A673 (cell line): ENCODE measurements around the gene PHF20. TPM values are rescaled to one million over a fixed set of nuclear protein-coding genes. Genes with fewer than 3 reads are reported as not detected.

Source experiments
- BruUV-seq: library from RNA; stranded (reverse); fragments of 400-500 nt; replicated peaks from 2 replicates; lab custom pipeline; 2021; lab: Mats Ljungman, UMichigan
- CTCF ChIA-PET: fragments of 300-600 bp; sonication (Branson Sonifier 250); formaldehyde crosslinking; loops from one replicate; lab custom pipeline; 2022; ENCODE audit warnings: antibody characterized with exemption; lab: Charles Lee
- POLR2A ChIA-PET: fragments of 300-600 bp; sonication (Branson Sonifier 250); formaldehyde crosslinking; loops from one replicate; lab custom pipeline; 2022; ENCODE audit warnings: antibody characterized with exemption; ENCODE audit not compliant: low non-redundant PET; lab: Charles Lee
- DNase-seq: peaks from one replicate; pipeline ENCODE4 v3.0.0-alpha.2; 2015; ENCODE audit warnings: low spot score
- H3K27ac ChIP-seq: fragments of 200-600 bp; sonication (generic); 2 replicates; pipeline ENCODE4 v1.5.1; 2016; ENCODE audit warnings: mixed run types, low read depth, mild to moderate bottlenecking, mixed read lengths, antibody characterized with exemption, low read length; ENCODE audit not compliant: poor library complexity, severe bottlenecking
- H3K27me3 ChIP-seq: fragments of 200-600 bp; sonication (generic); replicated peaks from 2 replicates; pipeline ENCODE4 v1.6.1; 2017; ENCODE audit warnings: mixed run types, low read depth, mild to moderate bottlenecking, mixed read lengths, antibody characterized with exemption, low read length; ENCODE audit not compliant: insufficient read depth, poor library complexity
- H3K36me3 ChIP-seq: fragments of 200-600 bp; sonication (generic); 2 replicates; pipeline ENCODE4 v1.6.1; 2016; ENCODE audit warnings: mixed run types, mild to moderate bottlenecking, mixed read lengths, antibody characterized with exemption, low read length; ENCODE audit not compliant: insufficient read depth, poor library complexity, severe bottlenecking
- H3K4me1 ChIP-seq: fragments of 200-600 bp; sonication (generic); 2 replicates; pipeline ENCODE4 v1.6.1; 2017; ENCODE audit warnings: mixed run types, mild to moderate bottlenecking, mixed read lengths, antibody characterized with exemption, low read length; ENCODE audit not compliant: insufficient read depth, poor library complexity, severe bottlenecking
- H3K4me3 ChIP-seq: fragments of 200-600 bp; sonication (generic); 2 replicates; pipeline ENCODE4 v1.5.1; 2016; ENCODE audit warnings: low read depth, mixed run types, mild to moderate bottlenecking, mixed read lengths, low read length; ENCODE audit not compliant: poor library complexity, severe bottlenecking
- H3K9me3 ChIP-seq: fragments of 200-600 bp; sonication (generic); 2 replicates; pipeline ENCODE4 v1.6.1; 2016; ENCODE audit warnings: mixed run types, low read depth, mild to moderate bottlenecking, mixed read lengths, antibody characterized with exemption, low read length; ENCODE audit not compliant: poor library complexity, severe bottlenecking
- EZH2 ChIP-seq: fragments of 200-600 bp; sonication (generic); IDR thresholded peaks from 2 replicates; pipeline ENCODE4 v1.6.1; 2017; ENCODE audit warnings: borderline replicate concordance, low read depth, mild to moderate bottlenecking, mixed read lengths, antibody characterized with exemption, low read length; ENCODE audit not compliant: poor library complexity, severe bottlenecking
- intact Hi-C: fragments of 100-400 bp; cut with micrococcal nuclease; formaldehyde crosslinking; loops from one replicate; pipeline ENCODE4 v1.10.0; 2022; ENCODE audit not compliant: unreplicated experiment
- total RNA-seq: library from RNA; stranded (reverse); gene quantifications from 2 replicates; pipeline ENCODE4 v1.2.3, GENCODE V29; 2021
- TF ChIP-seq, protein P1 (sequence below): fragments of 300-800, 200-600 bp; sonication (generic); conservative IDR thresholded peaks from 2 replicates; pipeline ENCODE4 v1.5.1; 2017; ENCODE audit warnings: low read depth, mild to moderate bottlenecking, antibody characterized with exemption, low read length, moderate library complexity, mixed read lengths

The PHF20 gene
- total RNA-seq, 1 experiment from 2014 or later = 43.0 TPM

DNA sequence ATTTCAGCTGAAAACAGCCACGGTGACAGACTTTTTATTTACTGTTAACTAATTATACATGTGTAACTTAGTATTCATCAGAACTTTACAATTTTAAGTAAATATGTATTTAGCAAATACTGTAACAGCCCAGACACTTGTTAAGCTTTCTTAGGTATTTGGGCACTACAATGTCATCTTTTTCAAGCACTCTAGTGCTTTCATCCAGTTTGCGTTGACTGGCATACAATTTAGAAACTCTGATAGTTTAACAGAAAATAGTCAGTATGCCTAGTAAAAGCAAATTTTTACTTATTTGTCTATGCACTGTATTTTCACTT is 40.4 kb upstream of the PHF20 start:
- Histone ChIP-seq H3K27me3 (no peaks in the 10 kb centered on the region), H3K4me1 (peaks cover 19% of the 10 kb centered on the region), H3K27ac (no peak overlapping the region), H3K9me3 (no peaks in the 10 kb centered on the region), H3K36me3 (peaks cover 100% of the 10 kb centered on the region), H3K4me3 (no peak overlapping the region)
- DNase-seq = no peak
- ChIA-PET POLR2A (interaction anchor here (1.5 kb wide), 1 partner anchor 11 kb away, joined by 6 read pairs; no protein-coding TSS in a partner anchor), CTCF (no interaction called here)
- TF ChIP-seq, protein P1, sequence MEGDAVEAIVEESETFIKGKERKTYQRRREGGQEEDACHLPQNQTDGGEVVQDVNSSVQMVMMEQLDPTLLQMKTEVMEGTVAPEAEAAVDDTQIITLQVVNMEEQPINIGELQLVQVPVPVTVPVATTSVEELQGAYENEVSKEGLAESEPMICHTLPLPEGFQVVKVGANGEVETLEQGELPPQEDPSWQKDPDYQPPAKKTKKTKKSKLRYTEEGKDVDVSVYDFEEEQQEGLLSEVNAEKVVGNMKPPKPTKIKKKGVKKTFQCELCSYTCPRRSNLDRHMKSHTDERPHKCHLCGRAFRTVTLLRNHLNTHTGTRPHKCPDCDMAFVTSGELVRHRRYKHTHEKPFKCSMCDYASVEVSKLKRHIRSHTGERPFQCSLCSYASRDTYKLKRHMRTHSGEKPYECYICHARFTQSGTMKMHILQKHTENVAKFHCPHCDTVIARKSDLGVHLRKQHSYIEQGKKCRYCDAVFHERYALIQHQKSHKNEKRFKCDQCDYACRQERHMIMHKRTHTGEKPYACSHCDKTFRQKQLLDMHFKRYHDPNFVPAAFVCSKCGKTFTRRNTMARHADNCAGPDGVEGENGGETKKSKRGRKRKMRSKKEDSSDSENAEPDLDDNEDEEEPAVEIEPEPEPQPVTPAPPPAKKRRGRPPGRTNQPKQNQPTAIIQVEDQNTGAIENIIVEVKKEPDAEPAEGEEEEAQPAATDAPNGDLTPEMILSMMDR = no peak
- TF ChIP-seq EZH2 = no peak
- BruUV-seq = no TSS peak
- intact Hi-C loops = loop anchor here (1.0 kb wide), 1 partner anchor 8 kb away; no protein-coding TSS in a partner anchor

DNA sequence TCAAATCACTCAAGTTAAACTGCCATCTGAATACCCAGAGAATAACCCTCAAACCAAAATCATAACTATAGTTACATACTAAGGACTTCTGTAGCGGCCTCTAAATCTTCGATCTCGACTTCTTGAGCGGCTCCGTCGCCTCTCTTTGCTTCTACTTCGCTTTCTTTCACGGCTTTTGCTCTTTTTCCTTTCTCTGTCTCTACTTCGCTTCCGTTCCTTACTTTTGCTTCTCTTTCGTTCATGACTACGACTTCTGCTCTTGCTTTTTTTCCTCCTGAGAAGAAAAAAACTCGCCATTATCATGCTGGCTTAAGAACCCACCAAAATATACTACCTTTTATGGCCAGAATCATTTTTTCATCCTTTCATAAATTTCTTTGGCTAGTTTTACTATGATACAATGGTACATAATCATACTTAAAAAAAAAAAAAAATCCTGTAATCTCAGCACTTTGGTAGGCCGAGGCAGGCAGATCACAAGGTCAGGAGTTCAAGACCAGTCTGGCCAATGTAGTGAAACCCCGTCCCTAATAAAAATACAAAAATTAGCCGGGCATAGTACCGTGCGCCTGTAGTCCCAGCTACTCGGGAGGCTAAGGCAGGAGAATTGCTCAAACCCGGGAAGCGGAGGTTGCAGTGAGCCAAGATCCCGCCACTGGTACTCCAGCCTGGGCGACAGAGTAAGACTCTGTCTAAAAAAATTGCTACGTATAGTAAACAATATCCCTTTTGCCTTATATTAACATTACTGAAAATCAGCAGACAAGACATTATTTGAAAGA is 39.8 kb upstream of the PHF20 start:
- no TSS peak for BruUV-seq

DNA sequence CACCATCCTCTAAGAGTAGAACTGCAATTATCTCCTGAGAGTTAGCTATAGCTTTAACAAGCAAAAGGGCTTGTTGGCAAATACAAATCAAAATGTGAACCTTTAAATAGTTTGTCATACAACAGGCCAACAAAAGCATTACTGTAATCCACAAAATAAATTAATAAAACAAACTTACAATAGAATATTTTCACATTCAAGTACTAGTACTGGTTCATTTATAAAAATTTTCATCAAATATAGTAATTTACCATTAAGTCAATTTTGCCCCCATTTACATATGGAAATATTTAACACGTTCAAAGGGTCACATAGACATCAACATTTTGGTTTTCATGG is 39.2 kb upstream of the PHF20 start:
- no peak for DNase-seq
- H3K4me1 ChIP-seq = peaks cover 19% of the 10 kb centered on the region
- TF ChIP-seq, protein P1 = no peak
- no peak for TF ChIP-seq EZH2
- CTCF ChIA-PET = no interaction called here
- peaks cover 100% of the 10 kb centered on the region for H3K36me3 ChIP-seq
- POLR2A ChIA-PET = interaction anchor here (0.6 to 0.7 kb wide), 2 partner anchors 10 to 22 kb away, joined by 4 to 6 read pairs; partner anchors contain the start of gene RBM39
- no peaks in the 10 kb centered on the region for H3K9me3 ChIP-seq
- no TSS peak for BruUV-seq
- intact Hi-C loops = no loop called here
- no peak overlapping the region for H3K27ac ChIP-seq
- no peak overlapping the region for H3K4me3 ChIP-seq
- no peaks in the 10 kb centered on the region for H3K27me3 ChIP-seq

More for the DNA sequence above, 39.8 kb upstream of the PHF20 start:
- CTCF ChIA-PET = no interaction called here
- peaks cover 19% of the 10 kb centered on the region for H3K4me1 ChIP-seq
- no peaks in the 10 kb centered on the region for H3K9me3 ChIP-seq
- POLR2A ChIA-PET = interaction anchor here (0.7 kb wide), 1 partner anchor 10 kb away, joined by 6 read pairs; the partner anchor contains the start of gene RBM39
- no peak overlapping the region for H3K27ac ChIP-seq
- no peak for DNase-seq
- TF ChIP-seq, protein P1 = no peak
- TF ChIP-seq EZH2 = no peak
- H3K27me3 ChIP-seq = no peaks in the 10 kb centered on the region
- intact Hi-C loops = loop anchor here (1.0 kb wide), 1 partner anchor 9 kb away; no protein-coding TSS in a partner anchor
- H3K36me3 ChIP-seq = peaks cover 100% of the 10 kb centered on the region
- H3K4me3 ChIP-seq = no peak overlapping the region
